Uterus (tissue), 2 donors: ENCODE data around the gene ADAMTS18.

Experiments
- CTCF ChIP-seq, 4 experiments: fragments of 200-600 bp in 2 of 4; fragments of 450-650 bp in 2 of 4; sonication (generic) in 2 of 4; IDR thresholded peaks; one replicate each; pipeline ENCODE4 v1.5.1; 2016 to 2019; ENCODE audit warnings: antibody characterized with exemption in 4 of 4, mild to moderate bottlenecking in 2 of 4, moderate library complexity in 1 of 4
- POLR2A ChIP-seq, 2 donors: fragments of 450-650 bp; IDR thresholded peaks; one replicate each; pipeline ENCODE4 v1.6.1; 2016; ENCODE audit warnings: antibody characterized with exemption in 2 of 2, mild to moderate bottlenecking in 1 of 2, moderate library complexity in 1 of 2

- TF ChIP-seq POLR2A (IDR thresholded peaks at IDR 0.05) (no peak), CTCF (IDR thresholded peaks at IDR 0.05) (no peak)
Measured at GRCh38 chr16:77393955-77394354, 40.9 kb downstream of the ADAMTS18 start.
